Suprapubic skin (tissue), 3 donors: Measurements from ENCODE around the gene MFN2.

Experiments
- CTCF ChIP-seq, 2 donors: fragments of 200-600 bp in 1 of 2; fragments of 450-650 bp in 1 of 2; sonication (generic) in 1 of 2; IDR thresholded peaks; one replicate each; pipeline ENCODE4 v1.5.1; 2016 to 2019; ENCODE audit warnings: antibody characterized with exemption in 2 of 2, mild to moderate bottlenecking in 1 of 2, moderate library complexity in 1 of 2
- POLR2AphosphoS5 ChIP-seq, 3 donors: sonication (generic); formaldehyde crosslinking; IDR thresholded peaks; one replicate each; pipeline ENCODE4 v1.6.1; 2017; ENCODE audit warnings: antibody characterized with exemption in 3 of 3

DNA sequence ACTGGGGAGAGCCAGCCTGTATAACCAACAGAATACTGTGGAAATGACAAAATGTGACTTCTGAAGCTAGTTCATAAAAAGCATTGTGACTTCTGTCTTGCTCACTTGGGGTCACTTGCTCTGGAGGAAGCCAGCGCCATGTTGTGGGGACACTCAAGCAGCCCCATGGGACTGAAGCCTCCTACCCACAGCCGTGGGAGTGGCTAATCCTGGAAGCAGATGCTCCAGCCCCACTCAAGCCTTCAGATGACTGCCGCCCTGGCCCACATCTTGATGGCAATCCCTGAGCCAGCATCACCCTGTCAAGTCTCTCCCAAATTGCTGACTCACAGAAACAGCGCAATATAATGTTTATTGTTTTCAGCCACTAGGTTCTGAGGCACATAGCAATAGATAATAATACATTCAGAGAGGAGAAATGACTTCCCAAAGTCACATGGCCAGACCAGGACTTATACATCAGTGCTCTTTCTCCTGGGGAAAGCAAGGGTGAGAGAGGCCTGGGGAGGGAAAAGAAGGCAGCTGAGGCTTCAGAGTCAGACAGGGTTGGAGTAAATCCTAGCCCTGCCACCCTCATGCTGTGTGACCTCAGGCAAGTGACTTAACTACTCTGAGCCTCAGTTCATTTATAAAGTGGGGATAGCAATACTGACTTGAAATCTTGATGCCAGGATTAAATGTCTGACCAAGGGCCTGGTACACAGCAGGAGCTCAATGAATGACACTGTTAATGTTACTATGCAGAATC lies 77.9 kb downstream of the MFN2 start:
- TF ChIP-seq CTCF (IDR thresholded peaks at IDR 0.05) (no peak), POLR2AphosphoS5 (IDR thresholded peaks at IDR 0.05) (no peak)
